Naive thymus-derived CD4-positive, alpha-beta T cell (primary cell): ENCODE results near the gene OR4F6. TPM values are rescaled to one million over a fixed set of nuclear protein-coding genes. Genes with fewer than 3 reads are reported as not detected.
"Not testable (repeated sequence)": the region's sequence is repeated elsewhere in the genome, so short reads cannot be mapped to it uniquely, and the experiment has no call there.

Experiments used
- ATAC-seq: fragments of 150-1000 bp; cut with Tn5 transposase; 2 replicates; pipeline ENCODE4 v1.10.0; 2021; ENCODE audit warnings: mild to moderate bottlenecking, moderate library complexity
- CTCF ChIA-PET: fragments of 350-600 bp; sonication (Branson Sonifier 250); formaldehyde crosslinking; loops from one replicate; lab custom pipeline; 2021; ENCODE audit warnings: antibody characterized with exemption; lab: Charles Lee
- POLR2A ChIA-PET: fragments of 350-600 bp; sonication (Branson Sonifier 250); formaldehyde crosslinking; loops from one replicate; lab custom pipeline; 2021; ENCODE audit warnings: antibody characterized with exemption, inconsistent platforms; lab: Charles Lee
- DNase-seq, 9 donors: peaks; one replicate each; pipeline versions ENCODE4 v3.0.0 to v3.0.0-alpha.2; 2020 to 2022; ENCODE audit warnings: mixed read lengths in 1 of 9
- H3K27ac ChIP-seq: one replicate; pipeline ENCODE4 v1.7.0; 2013; ENCODE audit warnings: mild to moderate bottlenecking, low read depth, low read length, moderate library complexity
- H3K27me3 ChIP-seq, 2 donors: one replicate each; pipeline ENCODE4 v1.7.0; 2013; ENCODE audit warnings: low read length in 2 of 2, mild to moderate bottlenecking in 2 of 2, moderate library complexity in 2 of 2; ENCODE audit not compliant: control insufficient read depth in 2 of 2, insufficient read depth in 2 of 2
- H3K36me3 ChIP-seq, 3 experiments: 1 replicate in 2 of 3; 2 replicates in 1 of 3; pipeline ENCODE4 v1.7.0; 2013; ENCODE audit warnings: low read length in 3 of 3, mild to moderate bottlenecking in 3 of 3, moderate library complexity in 1 of 3; ENCODE audit not compliant: insufficient read depth in 3 of 3, control insufficient read depth in 2 of 3
- H3K4me1 ChIP-seq, 2 donors: one replicate each; pipeline ENCODE4 v1.7.0; 2013; ENCODE audit warnings: low read length in 2 of 2, mild to moderate bottlenecking in 2 of 2, moderate library complexity in 1 of 2; ENCODE audit not compliant: control insufficient read depth in 2 of 2, insufficient read depth in 2 of 2
- H3K4me3 ChIP-seq: 2 replicates; pipeline ENCODE4 v1.7.0; 2013; ENCODE audit warnings: mild to moderate bottlenecking, low read length
- H3K9me3 ChIP-seq, 3 experiments: 1 replicate in 2 of 3; 2 replicates in 1 of 3; pipeline ENCODE4 v1.7.0; 2013; ENCODE audit warnings: low read length in 3 of 3; ENCODE audit not compliant: control insufficient read depth in 2 of 3
- H3K27ac Mint-ChIP-seq, 9 donors: one replicate each; pipeline ENCODE4 v1.8.0; 2020 to 2022; ENCODE audit warnings: mixed read lengths in 9 of 9, mild to moderate bottlenecking in 8 of 9, moderate library complexity in 5 of 9, inconsistent platforms in 2 of 9
- H3K27me3 Mint-ChIP-seq, 5 donors: one replicate each; pipeline ENCODE4 v1.8.0; 2021 to 2022; ENCODE audit warnings: mixed read lengths in 5 of 5, mild to moderate bottlenecking in 1 of 5
- H3K36me3 Mint-ChIP-seq, 5 donors: one replicate each; pipeline ENCODE4 v1.8.0; 2020 to 2022; ENCODE audit warnings: mixed read lengths in 5 of 5, mild to moderate bottlenecking in 3 of 5, inconsistent platforms in 1 of 5
- H3K4me1 Mint-ChIP-seq, 7 donors: one replicate each; pipeline ENCODE4 v1.8.0; 2020 to 2022; ENCODE audit warnings: mixed read lengths in 7 of 7, mild to moderate bottlenecking in 3 of 7, inconsistent platforms in 1 of 7
- H3K4me3 Mint-ChIP-seq, 10 donors: one replicate each; pipeline ENCODE4 v1.8.0; 2020 to 2022; ENCODE audit warnings: mild to moderate bottlenecking in 10 of 10, mixed read lengths in 10 of 10, moderate library complexity in 6 of 10, inconsistent platforms in 2 of 10
- H3K9me3 Mint-ChIP-seq, 11 donors: one replicate each; pipeline ENCODE4 v1.8.0; 2020 to 2022; ENCODE audit warnings: mixed read lengths in 11 of 11, mild to moderate bottlenecking in 4 of 11, inconsistent platforms in 1 of 11, moderate library complexity in 1 of 11
- intact Hi-C, 2 donors: fragments of 100-400 bp; cut with micrococcal nuclease; formaldehyde crosslinking; loops; one replicate each; pipeline ENCODE4 v1.15.1; 2023
- polyA plus RNA-seq, 2 donors: library from polyadenylated mRNA; unstranded; fragments of 300-500 nt; fragmentation: Illumina TruSeq; gene quantifications; one replicate each; pipeline ENCODE4 v1.2.3, GENCODE V29; 2021
- total RNA-seq, 6 experiments: library from RNA in 5 of 6; stranded (reverse) in 5 of 6; gene quantifications; 1 replicate in 5 of 6; 2 replicates in 1 of 6; pipeline ENCODE4 v1.2.3 and lab custom pipeline; 2021 to 2026

Gene OR4F6
- total and polyA plus RNA-seq, 7 experiments from 2014 or later = not detected

GRCh38 chr15:101788001-101788400 lies 15.3 kb upstream of the OR4F6 start:
- H3K4me1 Mint-ChIP-seq, H3K36me3 ChIP-seq, ATAC-seq, POLR2A ChIA-PET, H3K9me3 Mint-ChIP-seq, DNase-seq, H3K36me3 Mint-ChIP-seq, H3K4me1 ChIP-seq, H3K27ac ChIP-seq, H3K27ac Mint-ChIP-seq, H3K4me3 Mint-ChIP-seq, intact Hi-C loops, H3K27me3 ChIP-seq, H3K9me3 ChIP-seq, H3K4me3 ChIP-seq: not testable (repeated sequence)
- H3K27me3 Mint-ChIP-seq = peaks cover 5 to 16% (median 12%) of the 10 kb centered on the region in 5 donors
- CTCF ChIA-PET = interaction anchor here (0.7 kb wide), 1 partner anchor 19 kb away, joined by 3 read pairs; no protein-coding TSS in a partner anchor

- intact Hi-C loops, H3K27me3 ChIP-seq, H3K36me3 ChIP-seq, H3K9me3 ChIP-seq, H3K27ac Mint-ChIP-seq, H3K36me3 Mint-ChIP-seq, ATAC-seq, H3K27ac ChIP-seq, H3K4me1 ChIP-seq, DNase-seq, H3K4me1 Mint-ChIP-seq, H3K4me3 Mint-ChIP-seq, H3K4me3 ChIP-seq, H3K9me3 Mint-ChIP-seq: not testable (repeated sequence)
- ChIA-PET POLR2A (interaction anchor here (0.7 kb wide), 1 partner anchor 12 kb away, joined by 3 read pairs; no protein-coding TSS in a partner anchor), CTCF (interaction anchor here (0.7 kb wide), 1 partner anchor 18 kb away, joined by 3 read pairs; no protein-coding TSS in a partner anchor)
- peaks cover 5 to 14% (median 12%) of the 10 kb centered on the region in 5 donors for H3K27me3 Mint-ChIP-seq
Observed at GRCh38 chr15:101788503-101789269, 14.6 kb upstream of the OR4F6 start.

GRCh38 chr15:101790748-101791147 lies 12.6 kb upstream of the OR4F6 start:
- DNase-seq, CTCF ChIA-PET, ATAC-seq, H3K9me3 Mint-ChIP-seq, H3K27ac Mint-ChIP-seq, H3K27ac ChIP-seq, intact Hi-C loops, H3K4me3 ChIP-seq, H3K36me3 ChIP-seq, H3K36me3 Mint-ChIP-seq, H3K4me1 Mint-ChIP-seq, H3K9me3 ChIP-seq, H3K4me3 Mint-ChIP-seq, H3K27me3 ChIP-seq, POLR2A ChIA-PET, H3K4me1 ChIP-seq: not testable (repeated sequence)
- H3K27me3 Mint-ChIP-seq = peaks cover 7 to 18% (median 8%) of the 10 kb centered on the region in 5 donors

- CTCF ChIA-PET, H3K4me3 Mint-ChIP-seq, H3K4me1 ChIP-seq, H3K4me1 Mint-ChIP-seq, H3K27ac ChIP-seq, POLR2A ChIA-PET, H3K9me3 ChIP-seq, H3K36me3 ChIP-seq, H3K27ac Mint-ChIP-seq, H3K9me3 Mint-ChIP-seq, H3K4me3 ChIP-seq, intact Hi-C loops, H3K36me3 Mint-ChIP-seq, H3K27me3 ChIP-seq, ATAC-seq, DNase-seq: not testable (repeated sequence)
- peaks cover 4 to 23% (median 19%) of the 10 kb centered on the region in 5 donors for H3K27me3 Mint-ChIP-seq
Observed at GRCh38 chr15:101793981-101794380, 9.3 kb upstream of the OR4F6 start.

- Histone ChIP-seq H3K4me3 (no peak overlapping the region), H3K27ac (no peak overlapping the region), H3K36me3 (no peaks in the 10 kb centered on the region), H3K9me3 (no peaks in the 10 kb centered on the region), H3K4me1 (no peaks in the 10 kb centered on the region), H3K27me3 (no peaks in the 10 kb centered on the region)
- Mint-ChIP-seq H3K36me3 (peaks cover 0 to 7% (median 0%) of the 10 kb centered on the region in 5 donors), H3K27me3 (peaks cover 4 to 23% (median 19%) of the 10 kb centered on the region in 5 donors), H3K4me3 (no peak overlapping the region), H3K4me1 (no peaks in the 10 kb centered on the region), H3K9me3 (peaks cover 0 to 3% (median 0%) of the 10 kb centered on the region in 11 donors), H3K27ac (no peak overlapping the region)
- ATAC-seq (no peak), DNase-seq (no peak)
- intact Hi-C loops = no loop called here
- CTCF ChIA-PET = no interaction called here
- POLR2A ChIA-PET = no interaction called here
Observed at GRCh38 chr15:101795455-101795854, 7.9 kb upstream of the OR4F6 start.

GRCh38 chr15:101799665-101800064 lies 3.6 kb upstream of the OR4F6 start:
- no peak overlapping the region for H3K27ac Mint-ChIP-seq
- intact Hi-C loops = no loop called here
- H3K36me3 Mint-ChIP-seq = peaks cover 0 to 11% (median 0%) of the 10 kb centered on the region in 5 donors
- H3K4me3 Mint-ChIP-seq = no peak overlapping the region
- peaks cover 0 to 3% (median 0%) of the 10 kb centered on the region in 11 donors for H3K9me3 Mint-ChIP-seq
- Histone ChIP-seq H3K4me3 (no peak overlapping the region), H3K27me3 (no peaks in the 10 kb centered on the region), H3K4me1 (no peaks in the 10 kb centered on the region), H3K9me3 (no peaks in the 10 kb centered on the region), H3K36me3 (no peaks in the 10 kb centered on the region), H3K27ac (no peak overlapping the region)
- POLR2A ChIA-PET = interaction anchor here (0.6 kb wide), 1 partner anchor 122 kb away, joined by 3 read pairs; no protein-coding TSS in a partner anchor
- CTCF ChIA-PET = no interaction called here
- H3K27me3 Mint-ChIP-seq = peaks cover 4 to 30% (median 22%) of the 10 kb centered on the region in 5 donors
- no peaks in the 10 kb centered on the region for H3K4me1 Mint-ChIP-seq
- no peak for DNase-seq
- no peak for ATAC-seq

GRCh38 chr15:101801048-101801447 lies 2.3 kb upstream of the OR4F6 start:
- peaks cover 6 to 40% (median 23%) of the 10 kb centered on the region in 5 donors for H3K27me3 Mint-ChIP-seq
- POLR2A ChIA-PET = no interaction called here

More at GRCh38 chr15:101801048-101801447, 2.3 kb upstream of the OR4F6 start:
- H3K4me3 Mint-ChIP-seq = no peak overlapping the region
- H3K27me3 ChIP-seq = no peaks in the 10 kb centered on the region
- no peaks in the 10 kb centered on the region for H3K4me1 ChIP-seq
- H3K9me3 Mint-ChIP-seq = peaks cover 0 to 4% (median 0%) of the 10 kb centered on the region in 11 donors
- no peak for ATAC-seq
- DNase-seq = no peak
- intact Hi-C loops = no loop called here
- no peak overlapping the region for H3K4me3 ChIP-seq
- H3K9me3 ChIP-seq = no peaks in the 10 kb centered on the region
- peaks cover 0 to 11% (median 0%) of the 10 kb centered on the region in 5 donors for H3K36me3 Mint-ChIP-seq
- H3K4me1 Mint-ChIP-seq = no peaks in the 10 kb centered on the region
- H3K27ac Mint-ChIP-seq = no peak overlapping the region
- H3K36me3 ChIP-seq = no peaks in the 10 kb centered on the region
- H3K27ac ChIP-seq = no peak overlapping the region
- CTCF ChIA-PET = no interaction called here
